ENCODE measurements around the gene TMEM132E. TPM values are rescaled to one million over a fixed set of nuclear protein-coding genes. Genes with fewer than 3 reads are reported as not detected.

Gene TMEM132E
- total and polyA plus RNA-seq, 2 of the 4 experiments (the other 2 are of a cell fraction), result not detected

DNA sequence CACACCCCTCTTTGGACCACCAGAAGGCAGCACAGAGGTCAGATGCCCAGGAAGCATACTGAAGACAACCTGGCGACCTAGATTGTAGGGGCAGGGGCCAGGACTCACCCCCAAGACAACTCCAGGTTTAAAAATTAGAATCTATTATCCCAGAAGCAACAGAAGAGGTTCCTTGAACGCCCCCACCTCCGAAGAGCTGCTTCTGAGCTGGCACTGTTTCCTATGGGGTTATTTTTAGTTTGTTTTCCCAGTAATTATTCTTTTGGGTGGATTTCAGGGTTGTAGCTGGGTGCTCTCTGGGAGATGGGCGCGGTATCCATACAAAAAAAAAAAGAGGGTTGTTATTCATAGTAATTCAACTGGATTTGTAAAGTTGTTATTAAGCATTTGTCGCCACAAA lies 10.4 kb upstream of the TMEM132E start:
- H2AK5ac ChIP-seq (ENCODE audit: low read depth, low read length), result no peak overlapping the region
- no peak overlapping the region for H3K9ac ChIP-seq (ENCODE audit: low read depth, low read length)
- no peak overlapping the region for H2BK20ac ChIP-seq (ENCODE audit: low read depth, low read length)
- TF ChIP-seq, protein P1, sequence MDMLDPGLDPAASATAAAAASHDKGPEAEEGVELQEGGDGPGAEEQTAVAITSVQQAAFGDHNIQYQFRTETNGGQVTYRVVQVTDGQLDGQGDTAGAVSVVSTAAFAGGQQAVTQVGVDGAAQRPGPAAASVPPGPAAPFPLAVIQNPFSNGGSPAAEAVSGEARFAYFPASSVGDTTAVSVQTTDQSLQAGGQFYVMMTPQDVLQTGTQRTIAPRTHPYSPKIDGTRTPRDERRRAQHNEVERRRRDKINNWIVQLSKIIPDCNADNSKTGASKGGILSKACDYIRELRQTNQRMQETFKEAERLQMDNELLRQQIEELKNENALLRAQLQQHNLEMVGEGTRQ (IDR thresholded peaks at IDR 0.05; ENCODE audit: low read depth, low read length), result no peak
- TF ChIP-seq RFX5 (IDR thresholded peaks at IDR 0.05; ENCODE audit: low read depth, low read length), result no peak
- TF ChIP-seq, protein P2, sequence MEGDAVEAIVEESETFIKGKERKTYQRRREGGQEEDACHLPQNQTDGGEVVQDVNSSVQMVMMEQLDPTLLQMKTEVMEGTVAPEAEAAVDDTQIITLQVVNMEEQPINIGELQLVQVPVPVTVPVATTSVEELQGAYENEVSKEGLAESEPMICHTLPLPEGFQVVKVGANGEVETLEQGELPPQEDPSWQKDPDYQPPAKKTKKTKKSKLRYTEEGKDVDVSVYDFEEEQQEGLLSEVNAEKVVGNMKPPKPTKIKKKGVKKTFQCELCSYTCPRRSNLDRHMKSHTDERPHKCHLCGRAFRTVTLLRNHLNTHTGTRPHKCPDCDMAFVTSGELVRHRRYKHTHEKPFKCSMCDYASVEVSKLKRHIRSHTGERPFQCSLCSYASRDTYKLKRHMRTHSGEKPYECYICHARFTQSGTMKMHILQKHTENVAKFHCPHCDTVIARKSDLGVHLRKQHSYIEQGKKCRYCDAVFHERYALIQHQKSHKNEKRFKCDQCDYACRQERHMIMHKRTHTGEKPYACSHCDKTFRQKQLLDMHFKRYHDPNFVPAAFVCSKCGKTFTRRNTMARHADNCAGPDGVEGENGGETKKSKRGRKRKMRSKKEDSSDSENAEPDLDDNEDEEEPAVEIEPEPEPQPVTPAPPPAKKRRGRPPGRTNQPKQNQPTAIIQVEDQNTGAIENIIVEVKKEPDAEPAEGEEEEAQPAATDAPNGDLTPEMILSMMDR (conservative IDR thresholded peaks at IDR 0.05; ENCODE audit: low read depth, low read length), result no peak
- TF ChIP-seq MXI1 (IDR thresholded peaks at IDR 0.05; ENCODE audit: borderline replicate concordance, low read depth, low read length), result no peak
- no peaks in the 10 kb centered on the region for H3K4me1 ChIP-seq (ENCODE audit: control insufficient read depth, insufficient read depth, low read length)
- H2AFZ ChIP-seq (replicated peaks; ENCODE audit: low read length, poor library complexity), result no peak overlapping the region
- no peak for ATAC-seq (ENCODE audit: low read depth)
- no peaks in the 10 kb centered on the region for H3K9me1 ChIP-seq (ENCODE audit: insufficient read depth, low read length)
- H3K9me3 ChIP-seq (ENCODE audit: control insufficient read depth, insufficient read depth, low read length), result no peaks in the 10 kb centered on the region
- intact Hi-C loops (cut with micrococcal nuclease) (no loop called here), dilution Hi-C loops (cut with HindIII; ENCODE audit: low sequenced_read_pairs, unreplicated experiment) (no loop called here), in situ Hi-C loops (cut with MboI; ENCODE audit: low sequenced_read_pairs) (no loop called here)
- CTCF ChIA-PET, result no interaction called here
- H3K14ac ChIP-seq (replicated peaks; ENCODE audit: low read depth, low read length), result no peak overlapping the region
- H3K27ac ChIP-seq (ENCODE audit: insufficient read depth, low read length), result no peak overlapping the region
- no peak overlapping the region for H3K4me2 ChIP-seq (ENCODE audit: low read depth, low read length)
- no peak overlapping the region for H4K5ac ChIP-seq (ENCODE audit: low read depth, low read length)
- DNase-seq, result no peak
- no peak overlapping the region for H2BK120ac ChIP-seq (ENCODE audit: low read depth, low read length)
- H3K18ac ChIP-seq (ENCODE audit: low read depth, low read length), result no peak overlapping the region
- no peak overlapping the region for H3K56ac ChIP-seq (ENCODE audit: extremely low read depth, insufficient read depth, low read length)
- H4K91ac ChIP-seq (ENCODE audit: insufficient read depth, low read depth, low read length), result no peak overlapping the region
- no peak overlapping the region for H3K4ac ChIP-seq (ENCODE audit: low read depth, low read length)
- H3K27me3 ChIP-seq (ENCODE audit: control insufficient read depth, insufficient read depth, low read length), result no peaks in the 10 kb centered on the region; the same call in 1 of the 2 replicates
- H2BK15ac ChIP-seq (ENCODE audit: low read depth, low read length), result no peak overlapping the region
- H3K79me1 ChIP-seq (ENCODE audit: low read depth in 1 of 2, low read length in 2 of 2), result no peaks in the 10 kb centered on the region
- no peaks in the 10 kb centered on the region for H3K36me3 ChIP-seq (ENCODE audit: control insufficient read depth, insufficient read depth, low read length)
- no peak overlapping the region for H2AK9ac ChIP-seq (replicated peaks; ENCODE audit: low read depth, low read length, poor library complexity)
- no TSS peak for BruUV-seq (replicated peaks)
- no peak overlapping the region for H3K23ac ChIP-seq (ENCODE audit: low read depth, low read length)
- H2BK5ac ChIP-seq (ENCODE audit: low read depth, low read length, poor library complexity, severe bottlenecking), result no peak overlapping the region
- no CpG with 5 or more reads among the region's 6 CpGs for WGBS, 2 experiments (ENCODE audit: extremely low coverage in 2 of 2, insufficient read length in 1 of 2)
- H4K20me1 ChIP-seq (ENCODE audit: insufficient read depth, low read length), result no peaks in the 10 kb centered on the region
- POLR2A ChIA-PET (ENCODE audit: unreplicated experiment), result no interaction called here
- H4K8ac ChIP-seq (ENCODE audit: low read depth in 2 of 2, low read length in 2 of 2), result no peak overlapping the region
- H3K4me3 ChIP-seq (ENCODE audit: insufficient read depth, low read depth, low read length), result no peak overlapping the region

All from IMR-90 (cell line).